ENCODE data around the gene CST4.
"Not testable (repeated sequence)": the region's sequence is repeated elsewhere in the genome, so short reads cannot be mapped to it uniquely, and the experiment has no call there.

Gene CST4, protein sequence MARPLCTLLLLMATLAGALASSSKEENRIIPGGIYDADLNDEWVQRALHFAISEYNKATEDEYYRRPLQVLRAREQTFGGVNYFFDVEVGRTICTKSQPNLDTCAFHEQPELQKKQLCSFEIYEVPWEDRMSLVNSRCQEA

DNA sequence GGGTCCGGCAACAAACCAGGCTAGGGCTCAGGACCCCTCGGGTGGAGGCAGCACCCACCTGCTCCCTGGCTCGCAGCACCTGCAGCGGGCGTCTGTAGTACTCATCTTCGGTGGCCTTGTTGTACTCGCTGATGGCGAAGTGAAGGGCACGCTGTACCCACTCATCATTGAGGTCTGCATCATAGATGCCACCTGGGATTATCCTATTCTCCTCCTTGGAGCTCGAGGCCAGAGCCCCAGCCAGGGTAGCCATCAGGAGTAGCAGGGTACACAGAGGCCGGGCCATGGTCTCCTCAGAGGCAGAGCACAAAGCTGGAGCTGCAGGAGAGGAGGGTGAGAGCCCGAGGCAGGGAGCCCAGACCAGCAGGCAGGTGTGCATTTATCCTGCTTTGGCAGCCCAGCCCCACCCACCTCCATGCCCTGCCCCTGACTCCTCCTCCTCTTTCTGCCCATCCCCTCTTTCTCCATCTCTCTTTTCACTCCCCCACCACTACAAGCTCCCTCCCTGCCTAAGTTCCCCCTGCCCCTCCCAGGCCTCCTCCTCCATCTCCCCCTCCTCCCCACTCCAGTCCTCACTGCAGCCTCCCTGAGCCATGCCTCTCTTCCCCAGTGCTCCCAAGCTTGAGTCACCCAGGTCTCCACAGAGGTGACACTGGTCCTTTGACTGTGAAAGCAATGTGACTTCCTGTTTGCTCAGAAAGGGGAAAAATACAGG is at the start of gene CST4:
Gene CST4, minus strand, starts transcription at position 355 of the 715 bp plus-strand sequence. Its CDS starts 69 bp downstream, at position 286.
- not testable (repeated sequence) for DNase-seq

DNA sequence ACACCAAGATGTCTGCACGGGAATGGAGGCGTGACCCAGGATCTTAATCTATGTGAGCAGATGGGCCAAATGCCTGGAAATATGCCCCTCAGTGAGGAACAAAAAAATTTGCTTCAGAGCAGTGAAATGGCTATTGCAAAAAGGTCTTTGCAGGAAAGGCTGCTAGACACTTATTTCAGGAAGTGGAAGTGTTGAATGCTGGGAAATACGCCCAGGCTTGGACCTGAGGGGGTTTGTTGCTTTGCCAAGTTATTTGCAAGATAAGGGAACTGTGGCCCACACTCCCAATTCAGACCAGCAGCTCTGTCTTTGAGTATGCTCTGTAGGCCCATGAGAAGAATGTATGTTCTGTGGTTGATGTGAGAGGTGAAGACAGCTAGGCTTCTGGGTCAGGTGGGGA is 46.6 kb upstream of the CST4 start:
- DNase-seq, result not testable (repeated sequence)

DNA sequence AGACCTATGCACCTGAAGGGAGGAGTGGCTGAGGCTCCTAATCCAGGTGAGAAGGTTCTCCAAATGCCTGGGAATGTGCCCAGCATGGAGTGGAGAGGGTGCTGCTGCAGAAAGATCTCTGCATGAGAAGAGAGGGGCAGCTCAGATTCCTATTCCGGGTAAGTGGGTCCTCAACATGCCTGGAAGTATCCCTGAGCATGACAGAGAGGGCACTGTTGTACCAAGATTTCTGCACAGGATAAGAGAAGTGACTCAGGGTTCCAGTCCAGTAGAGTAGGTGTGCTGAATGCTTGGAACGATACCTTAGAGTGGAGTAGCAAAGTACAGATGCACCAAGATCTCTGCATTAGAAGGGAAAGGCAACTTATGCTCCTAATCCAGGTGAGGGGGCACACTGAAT is 46.1 kb upstream of the CST4 start:
- DNase-seq, result not testable (repeated sequence)

DNA sequence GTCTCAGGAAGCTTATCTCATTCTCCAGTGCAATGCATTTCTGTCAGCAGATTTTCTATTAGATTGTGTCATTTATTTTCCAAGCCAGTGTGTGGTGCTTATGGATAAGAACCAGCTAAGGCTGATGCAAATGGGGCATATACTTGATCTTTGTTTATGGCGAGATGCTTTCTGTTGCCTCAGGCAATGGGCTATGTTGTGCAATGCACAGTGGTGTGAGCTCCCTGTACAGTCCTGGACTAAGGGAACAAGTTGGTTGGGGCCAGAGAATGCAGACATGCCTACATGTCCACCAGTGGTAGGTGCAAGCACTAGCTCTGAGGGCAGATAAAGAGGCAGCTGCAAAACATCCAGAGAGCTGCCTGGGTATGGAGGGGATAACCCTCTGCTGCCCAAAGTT is 45.6 kb upstream of the CST4 start:
- not testable (repeated sequence) for DNase-seq

DNA sequence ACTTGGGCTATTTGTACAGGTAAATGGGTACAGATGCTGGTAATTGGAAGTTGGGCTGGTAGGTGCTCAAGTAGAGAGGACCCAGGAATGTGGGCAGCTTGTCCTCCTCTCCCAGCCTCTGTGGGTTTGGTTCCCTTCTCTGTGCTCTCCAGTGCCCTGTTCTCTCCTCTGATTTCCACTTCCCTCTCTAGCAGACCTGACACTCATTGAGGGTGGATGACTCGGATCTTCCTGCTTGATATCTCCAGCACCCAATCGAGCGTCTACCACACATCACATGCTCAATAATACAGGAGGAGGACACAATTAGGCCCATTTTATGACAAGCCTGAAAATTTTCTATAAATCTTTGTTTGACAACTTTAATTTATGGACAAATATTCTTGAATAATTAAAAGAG is 38.2 kb upstream of the CST4 start:
- DNase-seq, result no peak

DNA sequence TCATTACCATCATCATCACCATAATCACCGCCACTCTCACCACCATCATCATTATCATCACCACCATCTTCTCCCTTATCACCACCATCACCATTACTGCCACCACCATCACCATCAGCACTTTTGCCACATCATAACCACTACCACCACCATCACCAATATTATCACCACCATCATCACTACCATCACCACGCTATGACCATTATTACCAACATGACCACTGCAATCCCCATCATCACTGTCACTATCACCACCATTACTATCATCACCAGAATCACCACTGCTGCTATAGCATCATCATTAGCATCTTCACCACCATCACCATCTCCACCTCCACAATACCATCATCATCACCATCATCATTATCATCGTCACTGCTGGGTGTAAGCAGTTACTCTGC is 36.3 kb upstream of the CST4 start:
- no peak for DNase-seq

GRCh38 chr20:23723659-23724307 is 34.9 kb upstream of the CST4 start:
- not testable (repeated sequence) for DNase-seq

DNA sequence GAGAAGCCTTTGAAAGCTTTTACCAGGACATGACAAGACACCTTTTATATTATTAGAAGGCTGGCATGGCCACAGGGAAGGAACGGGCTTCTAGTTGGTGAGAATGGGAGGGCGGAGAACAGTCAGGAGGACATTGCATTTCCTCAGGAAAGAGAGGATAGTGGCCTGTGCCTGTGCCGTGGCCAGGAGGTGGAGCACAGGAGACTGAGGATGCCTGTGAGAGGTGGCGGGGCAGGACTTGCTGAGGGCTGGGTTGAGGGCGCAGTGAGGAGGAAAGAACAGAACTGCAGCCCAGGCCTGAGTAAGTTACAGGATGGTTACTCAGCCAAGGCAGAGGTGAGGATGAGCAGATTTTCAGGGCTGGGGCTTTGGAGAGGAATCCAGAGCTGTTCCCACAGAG is 34.0 kb upstream of the CST4 start:
- DNase-seq, result not testable (repeated sequence)

DNA sequence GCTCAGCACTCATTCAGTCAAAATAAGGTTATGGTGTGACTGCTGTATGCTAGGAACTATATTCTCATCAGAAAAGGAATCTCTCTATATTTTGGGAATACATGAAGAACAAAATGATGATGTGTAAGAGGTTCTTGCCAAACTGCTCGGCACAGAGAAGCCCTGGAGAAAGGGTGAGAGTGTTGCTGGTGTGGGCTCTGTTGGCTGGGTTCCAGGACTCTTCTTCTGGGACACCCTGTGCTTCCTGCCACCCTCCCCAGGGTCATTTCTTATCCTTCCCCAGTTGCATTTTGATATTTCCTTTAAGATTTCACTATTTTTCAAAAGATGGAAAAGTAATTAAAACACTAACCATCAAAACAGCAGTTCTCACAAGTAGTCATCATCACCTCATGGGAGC is 33.1 kb upstream of the CST4 start:
- no peak for DNase-seq

GRCh38 chr20:23719351-23719750 is 30.5 kb upstream of the CST4 start:
- DNase-seq, result not testable (repeated sequence)

DNA sequence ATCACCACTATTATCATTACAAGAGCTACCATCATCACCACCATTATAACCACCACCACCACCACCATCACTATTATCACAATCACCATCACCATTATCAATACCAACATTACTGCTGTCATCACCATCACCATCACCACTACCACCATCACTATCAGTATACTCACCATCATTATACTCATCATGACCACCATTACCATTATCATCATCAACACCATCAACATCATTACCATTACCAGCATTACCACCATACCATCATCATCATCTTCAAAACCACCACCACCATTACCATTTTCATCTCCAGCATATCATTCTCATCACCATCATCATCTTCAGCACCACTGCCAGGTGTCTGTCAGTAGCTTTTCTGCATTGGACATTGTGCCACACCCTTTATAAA is 22.9 kb upstream of the CST4 start:
- DNase-seq, result not testable (repeated sequence)

DNA sequence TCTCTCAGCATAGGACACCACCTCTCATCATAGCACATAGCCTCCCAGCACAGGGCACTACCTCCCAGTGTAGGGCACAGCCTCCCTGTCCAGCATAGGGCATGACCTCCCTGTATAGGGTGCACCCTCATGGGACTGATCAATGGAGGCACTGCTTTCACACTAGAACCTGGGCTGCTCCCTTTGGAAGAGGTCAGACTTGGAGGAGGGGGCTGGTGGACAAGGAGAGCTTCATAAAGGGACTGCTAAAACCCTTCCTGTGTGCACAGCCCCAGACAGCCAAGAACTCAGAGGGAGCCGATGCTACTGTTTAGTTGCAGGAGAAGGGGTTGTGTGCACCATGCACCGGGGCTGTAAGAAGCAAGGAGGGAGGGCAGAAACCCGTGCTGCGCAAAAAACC is 21.9 kb upstream of the CST4 start:
- DNase-seq, result no peak

DNA sequence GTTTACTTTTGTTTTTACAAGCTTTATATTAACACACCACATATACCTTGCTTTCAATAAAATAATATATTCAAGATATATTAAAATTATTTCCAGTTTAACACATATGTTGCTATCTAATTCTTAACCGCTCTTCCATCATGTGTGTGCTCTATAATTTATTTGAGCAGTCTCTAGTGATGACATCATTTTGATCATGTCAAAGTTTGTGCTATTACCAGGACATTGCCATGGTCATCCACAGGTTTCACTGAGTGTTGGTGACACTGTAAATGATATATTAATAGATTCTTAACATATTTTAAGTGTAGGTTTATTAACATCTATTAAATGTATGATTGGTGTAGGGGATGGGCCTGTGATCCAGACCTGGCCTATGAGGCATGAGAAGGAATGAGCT is 17.1 kb upstream of the CST4 start:
- no peak for DNase-seq

DNA sequence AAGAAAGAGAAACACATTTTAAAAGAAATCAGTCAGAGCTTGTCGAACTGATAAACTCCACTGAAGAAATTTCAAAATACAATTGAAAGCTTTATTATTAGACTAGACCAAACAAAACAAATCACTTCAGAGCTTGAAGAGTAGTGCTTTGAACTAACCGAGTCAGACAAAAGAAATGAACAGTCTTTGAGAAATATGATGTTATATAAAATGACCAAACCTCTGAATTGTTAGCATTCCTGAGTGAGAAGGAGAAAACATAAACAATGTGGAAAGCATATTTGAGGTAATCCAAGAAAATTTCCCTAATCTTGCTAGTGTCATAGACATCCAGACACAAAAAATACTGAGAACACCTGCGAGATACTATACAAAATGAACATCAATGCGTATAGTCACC is 13.2 kb upstream of the CST4 start:
- no peak for DNase-seq

- DNase-seq, result no peak
These were observed 12.1 kb upstream of the CST4 start for GRCh38 chr20:23700931-23701330.

- DNase-seq, result no peak
These were observed 9.1 kb upstream of the CST4 start for GRCh38 chr20:23697947-23698346.

DNA sequence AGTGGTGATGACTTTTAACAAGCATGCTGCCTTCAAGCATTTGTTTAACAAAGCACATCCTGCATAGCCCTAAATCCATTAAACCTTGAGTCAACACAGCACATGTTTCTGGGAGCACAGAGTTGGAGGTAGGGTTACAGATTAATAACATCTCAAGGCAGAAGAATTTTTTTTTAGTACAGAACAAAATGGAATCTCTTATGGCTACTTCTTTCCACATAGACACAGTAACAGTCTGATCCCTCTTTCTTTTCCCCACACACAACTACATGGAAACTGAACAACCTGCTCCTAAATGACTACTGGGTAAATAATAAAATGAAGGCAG is 6.2 kb upstream of the CST4 start:
- not testable (repeated sequence) for DNase-seq

- not testable (repeated sequence) for DNase-seq
These were observed 5.6 kb upstream of the CST4 start for GRCh38 chr20:23694178-23695067.

DNA sequence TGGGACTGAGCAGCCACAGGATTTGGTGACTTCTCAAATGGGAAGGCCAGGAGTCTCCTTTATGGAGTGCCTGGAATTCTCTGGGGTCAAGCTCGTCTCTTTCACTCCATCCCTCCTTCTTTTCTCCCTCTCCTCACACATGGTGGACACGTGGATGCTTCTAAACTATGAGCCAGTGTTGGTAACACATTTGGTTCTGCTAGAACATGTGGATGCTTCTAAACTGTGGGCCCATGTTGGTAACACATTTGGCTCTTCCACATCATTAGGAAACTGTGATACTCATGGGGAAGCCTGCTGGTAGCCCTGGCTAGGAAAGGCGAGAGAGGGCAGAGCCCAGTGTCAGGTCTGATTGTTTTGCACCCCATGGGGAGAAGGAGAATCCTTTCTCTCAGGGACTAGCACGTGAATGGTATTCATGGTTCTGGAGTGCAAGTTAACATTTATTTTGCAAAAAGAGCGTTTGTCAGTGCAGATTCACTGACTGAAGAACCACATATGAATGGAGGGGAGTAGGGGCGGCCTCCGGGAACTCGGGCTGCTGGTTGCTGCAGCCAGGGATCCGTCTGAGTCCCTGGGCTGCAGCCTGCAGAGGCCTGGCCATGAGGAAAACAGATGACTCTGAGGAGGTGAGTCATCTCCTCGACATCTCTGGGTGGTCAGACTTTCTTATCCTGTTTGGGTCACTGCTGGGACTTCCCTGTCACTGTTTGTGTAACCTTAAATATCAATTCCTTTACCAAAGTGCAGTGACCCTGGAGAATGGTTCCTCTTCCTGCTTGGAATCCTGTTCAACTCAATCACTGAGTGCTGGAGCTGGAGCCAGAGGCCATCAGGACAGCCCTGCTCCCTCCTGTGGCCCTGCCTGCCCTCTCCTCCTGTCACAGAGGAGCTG is 4.1 kb upstream of the CST4 start:
- DNase-seq, result not testable (repeated sequence)

DNA sequence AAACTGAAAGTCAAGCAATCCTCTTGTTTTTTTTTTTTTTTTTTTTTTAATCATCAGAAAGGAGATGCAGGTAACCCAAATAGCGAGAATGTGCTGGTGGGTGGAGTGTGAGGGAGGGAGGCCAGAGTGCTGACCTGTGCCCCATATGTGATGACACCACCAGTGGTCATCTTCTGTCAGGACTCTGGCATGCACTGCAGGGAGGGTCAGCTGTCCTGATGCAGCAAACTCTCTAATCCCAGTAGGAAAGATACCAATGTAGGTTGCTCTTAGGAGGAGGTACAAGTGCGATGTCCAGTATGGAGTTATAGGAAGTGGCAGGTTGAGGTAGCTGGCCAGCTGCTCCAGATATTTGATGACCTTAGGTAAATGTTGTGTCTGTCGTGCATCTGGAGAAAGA is 2.8 kb upstream of the CST4 start:
- no peak for DNase-seq

GRCh38 chr20:23690581-23690980 is 1.7 kb upstream of the CST4 start:
- DNase-seq, result no peak

GRCh38 chr20:23689399-23689690 is 507 bp upstream of the CST4 start:
- DNase-seq, result no peak

DNA sequence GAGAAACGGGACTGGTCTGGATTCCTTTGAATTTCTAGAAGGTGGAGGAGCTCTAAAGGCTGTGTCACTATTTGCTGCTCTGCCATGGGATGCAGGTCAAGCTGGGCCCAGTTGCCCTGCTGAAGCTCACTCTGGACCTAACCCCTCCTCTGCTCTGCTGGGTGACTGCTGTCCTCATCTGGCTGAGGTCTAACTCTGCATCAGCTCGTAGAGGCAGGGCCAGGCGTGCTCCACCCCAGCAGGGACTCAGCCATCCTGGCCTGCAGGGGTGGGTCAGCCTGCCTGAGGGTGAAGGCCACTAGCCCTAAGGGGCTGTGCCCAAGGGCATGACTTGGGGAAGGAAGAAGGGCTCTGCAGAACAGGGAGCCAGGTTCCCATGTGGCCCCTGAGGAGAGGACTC is 852 bp downstream of the CST4 start:
- DNase-seq, result no peak

Data from NCI-H2081 treated with DMSO at 0.1 percent for 48 hours (cell line).